Measurements from ENCODE around the gene MUC22. TPM values are rescaled to one million over a fixed set of nuclear protein-coding genes. Genes with fewer than 3 reads are reported as not detected.
"Not testable (repeated sequence)": the region's sequence is repeated elsewhere in the genome, so short reads cannot be mapped to it uniquely, and the experiment has no call there.

MUC22 gene
- total RNA-seq, 3 donors from 2014 or later (not counting 1 experiment from before 2014, with no cell fraction given) = not detected

DNA sequence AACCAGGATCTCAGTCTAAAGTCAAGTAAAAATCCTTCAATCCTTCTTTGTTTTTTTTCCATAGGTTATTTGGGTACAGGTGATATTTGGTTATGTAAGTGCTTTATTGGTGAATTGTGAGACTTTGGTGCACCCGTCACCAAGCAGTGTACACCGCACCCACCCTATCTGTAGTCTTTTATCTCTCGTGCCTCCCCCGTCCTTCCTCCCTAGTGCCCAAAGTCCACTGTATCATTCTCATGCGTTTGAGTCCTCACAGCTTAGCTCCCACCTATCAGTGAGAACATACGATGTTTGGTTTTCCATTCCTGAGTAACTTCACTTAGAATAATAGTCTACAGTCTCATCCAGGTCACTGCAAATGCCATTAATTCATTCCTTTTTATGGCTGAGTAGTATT, 879 bp downstream of the MUC22 start:
- no peak for ATAC-seq
- intact Hi-C loops (cut with micrococcal nuclease) = no loop called here
- Histone ChIP-seq H3K4me1 (ENCODE audit: control insufficient read depth, insufficient read depth, low read length) (no peaks in the 10 kb centered on the region), H3K36me3 (ENCODE audit: control insufficient read depth, insufficient read depth, low read length) (no peaks in the 10 kb centered on the region), H3K4me3 (ENCODE audit: low read length) (no peak overlapping the region), H3K27ac (ENCODE audit: low read length) (no peak overlapping the region), H3K27me3 (ENCODE audit: control insufficient read depth, insufficient read depth, low read length) (peaks cover 4% of the 10 kb centered on the region), H3K9me3 (ENCODE audit: control insufficient read depth, insufficient read depth, low read length) (no peaks in the 10 kb centered on the region)
- TF ChIP-seq, protein P1, sequence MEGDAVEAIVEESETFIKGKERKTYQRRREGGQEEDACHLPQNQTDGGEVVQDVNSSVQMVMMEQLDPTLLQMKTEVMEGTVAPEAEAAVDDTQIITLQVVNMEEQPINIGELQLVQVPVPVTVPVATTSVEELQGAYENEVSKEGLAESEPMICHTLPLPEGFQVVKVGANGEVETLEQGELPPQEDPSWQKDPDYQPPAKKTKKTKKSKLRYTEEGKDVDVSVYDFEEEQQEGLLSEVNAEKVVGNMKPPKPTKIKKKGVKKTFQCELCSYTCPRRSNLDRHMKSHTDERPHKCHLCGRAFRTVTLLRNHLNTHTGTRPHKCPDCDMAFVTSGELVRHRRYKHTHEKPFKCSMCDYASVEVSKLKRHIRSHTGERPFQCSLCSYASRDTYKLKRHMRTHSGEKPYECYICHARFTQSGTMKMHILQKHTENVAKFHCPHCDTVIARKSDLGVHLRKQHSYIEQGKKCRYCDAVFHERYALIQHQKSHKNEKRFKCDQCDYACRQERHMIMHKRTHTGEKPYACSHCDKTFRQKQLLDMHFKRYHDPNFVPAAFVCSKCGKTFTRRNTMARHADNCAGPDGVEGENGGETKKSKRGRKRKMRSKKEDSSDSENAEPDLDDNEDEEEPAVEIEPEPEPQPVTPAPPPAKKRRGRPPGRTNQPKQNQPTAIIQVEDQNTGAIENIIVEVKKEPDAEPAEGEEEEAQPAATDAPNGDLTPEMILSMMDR (IDR thresholded peaks at IDR 0.05) = no peak
- DNase-seq = no peak
- peaks cover 37 to 58% of the 10 kb centered on the region in 2 donors for H3K27me3 Mint-ChIP-seq (ENCODE audit: low read depth in 2 of 2)
- no peak overlapping the region for H3K27ac Mint-ChIP-seq
- no peak overlapping the region for H3K4me3 Mint-ChIP-seq
- H3K9me3 Mint-ChIP-seq = no peaks in the 10 kb centered on the region
- WGBS (ENCODE audit: insufficient coverage) = 76% methylated on average over 6 of the region's 6 CpGs
- no peaks in the 10 kb centered on the region for H3K4me1 Mint-ChIP-seq
- H3K36me3 Mint-ChIP-seq = no peaks in the 10 kb centered on the region

DNA sequence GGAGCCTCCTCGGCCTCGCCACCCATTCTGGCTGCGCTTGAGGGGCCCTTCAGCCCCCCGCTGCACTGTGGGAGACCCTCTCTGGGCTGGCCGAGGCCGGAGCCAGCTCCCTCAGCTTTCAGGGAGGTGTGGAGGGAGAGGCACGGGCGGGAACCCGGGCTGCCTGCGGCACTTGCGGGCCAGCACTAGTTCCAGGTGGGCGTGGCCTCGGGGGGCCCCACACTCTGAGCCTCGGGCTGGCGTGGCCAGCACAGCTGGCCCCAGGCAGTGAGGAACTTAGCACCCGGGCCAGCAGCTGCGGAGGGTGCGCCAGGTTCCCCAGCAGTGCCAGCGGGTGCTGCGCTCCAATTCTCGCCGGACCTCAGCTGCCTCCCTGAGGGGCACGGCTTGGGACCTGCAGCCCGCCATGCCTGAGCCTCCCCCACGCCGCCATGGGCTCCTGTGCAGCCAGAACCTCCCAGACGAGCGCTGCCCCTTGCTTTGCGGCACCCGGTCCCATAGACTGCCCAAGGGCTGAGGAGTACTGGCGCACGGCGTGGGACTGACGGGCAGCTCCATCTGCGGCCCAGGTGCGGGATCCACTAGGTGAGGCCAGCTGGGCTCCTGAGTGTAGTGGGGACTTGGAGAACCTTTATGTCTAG, 6.5 kb downstream of the MUC22 start:
- Mint-ChIP-seq H3K27me3 (ENCODE audit: low read depth in 2 of 2) (peaks cover 29 to 54% of the 10 kb centered on the region in 2 donors), H3K4me3 (no peak overlapping the region), H3K4me1 (no peaks in the 10 kb centered on the region), H3K9me3 (no peaks in the 10 kb centered on the region), H3K36me3 (no peaks in the 10 kb centered on the region), H3K27ac (no peak overlapping the region)
- WGBS (ENCODE audit: insufficient coverage) = 93% methylated on average over 36 of the region's 36 CpGs
- no peaks in the 10 kb centered on the region for H3K36me3 ChIP-seq (ENCODE audit: control insufficient read depth, insufficient read depth, low read length)
- ATAC-seq (no peak), DNase-seq (no peak)
- no peaks in the 10 kb centered on the region for H3K9me3 ChIP-seq (ENCODE audit: control insufficient read depth, insufficient read depth, low read length)
- H3K4me1 ChIP-seq (ENCODE audit: control insufficient read depth, insufficient read depth, low read length) = no peaks in the 10 kb centered on the region
- H3K27ac ChIP-seq (ENCODE audit: low read length) = no peak overlapping the region
- TF ChIP-seq, protein P1 (IDR thresholded peaks at IDR 0.05) = no peak
- H3K4me3 ChIP-seq (ENCODE audit: low read length) = no peak overlapping the region
- H3K27me3 ChIP-seq (ENCODE audit: control insufficient read depth, insufficient read depth, low read length) = peaks cover 4% of the 10 kb centered on the region
- intact Hi-C loops (cut with micrococcal nuclease) = no loop called here

DNA sequence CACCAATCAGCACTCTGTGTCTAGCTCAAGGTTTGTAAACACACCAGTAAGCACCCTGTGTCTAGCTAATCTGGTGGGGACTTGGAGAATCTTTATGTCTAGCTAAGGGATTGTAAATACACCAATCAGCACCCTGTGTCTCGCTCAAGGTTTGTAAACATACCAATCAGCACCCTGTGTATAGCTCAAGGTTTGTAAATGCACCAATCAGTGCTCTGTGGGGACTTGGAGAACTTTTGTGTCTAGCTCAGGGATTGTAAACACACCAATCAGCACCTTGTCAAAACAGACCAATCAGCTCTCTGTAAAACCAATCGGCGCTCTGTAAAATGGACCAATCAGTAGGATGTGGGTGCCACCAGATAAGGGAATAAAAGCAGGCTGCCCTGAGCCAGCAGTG, 7.2 kb downstream of the MUC22 start:
- DNase-seq; H3K36me3 ChIP-seq (ENCODE audit: control insufficient read depth, insufficient read depth, low read length); H3K4me3 ChIP-seq (ENCODE audit: low read length); H3K9me3 Mint-ChIP-seq; H3K36me3 Mint-ChIP-seq; H3K9me3 ChIP-seq (ENCODE audit: control insufficient read depth, insufficient read depth, low read length); intact Hi-C loops (cut with micrococcal nuclease); H3K27ac ChIP-seq (ENCODE audit: low read length); H3K4me1 ChIP-seq (ENCODE audit: control insufficient read depth, insufficient read depth, low read length); ATAC-seq; H3K4me1 Mint-ChIP-seq; H3K27ac Mint-ChIP-seq; H3K4me3 Mint-ChIP-seq; H3K27me3 ChIP-seq (ENCODE audit: control insufficient read depth, insufficient read depth, low read length): not testable (repeated sequence)
- WGBS (ENCODE audit: insufficient coverage) = 100% methylated on average over 3 of the region's 3 CpGs
- peaks cover 25 to 58% of the 10 kb centered on the region in 2 donors for H3K27me3 Mint-ChIP-seq (ENCODE audit: low read depth in 2 of 2)

DNA sequence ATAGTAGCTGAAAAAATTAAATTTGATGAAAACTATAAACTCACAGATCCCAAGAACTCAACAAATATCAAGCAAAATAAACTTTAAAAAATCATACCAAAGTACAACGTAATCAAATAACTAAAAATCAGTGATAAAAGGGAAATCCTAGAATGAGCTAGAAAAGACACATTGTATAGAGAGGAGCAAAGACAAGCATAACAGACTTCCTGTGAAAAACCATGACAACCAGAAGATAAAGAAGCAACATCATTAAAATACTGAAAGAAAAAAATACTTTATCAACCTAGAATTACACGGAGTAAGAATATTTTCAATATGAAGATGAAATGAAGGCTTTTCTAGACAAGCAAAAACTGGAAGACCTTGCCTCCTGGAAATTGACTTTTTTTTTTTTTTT, 9.8 kb downstream of the MUC22 start:
- Histone ChIP-seq H3K4me1 (ENCODE audit: control insufficient read depth, insufficient read depth, low read length) (no peaks in the 10 kb centered on the region), H3K27me3 (ENCODE audit: control insufficient read depth, insufficient read depth, low read length) (peaks cover 2% of the 10 kb centered on the region), H3K4me3 (ENCODE audit: low read length) (no peak overlapping the region), H3K27ac (ENCODE audit: low read length) (no peak overlapping the region), H3K36me3 (ENCODE audit: control insufficient read depth, insufficient read depth, low read length) (no peaks in the 10 kb centered on the region), H3K9me3 (ENCODE audit: control insufficient read depth, insufficient read depth, low read length) (no peaks in the 10 kb centered on the region)
- no peak overlapping the region for H3K4me3 Mint-ChIP-seq
- H3K4me1 Mint-ChIP-seq = no peaks in the 10 kb centered on the region
- ATAC-seq = no peak
- WGBS (ENCODE audit: insufficient coverage) = no CpG with 5 or more reads among the region's 2 CpGs
- no peaks in the 10 kb centered on the region for H3K36me3 Mint-ChIP-seq
- H3K27ac Mint-ChIP-seq = no peak overlapping the region
- no peak for DNase-seq
- TF ChIP-seq, protein P1 (IDR thresholded peaks at IDR 0.05) = no peak
- intact Hi-C loops (cut with micrococcal nuclease) = no loop called here
- peaks cover 10 to 50% of the 10 kb centered on the region in 2 donors for H3K27me3 Mint-ChIP-seq (ENCODE audit: low read depth in 2 of 2)
- no peaks in the 10 kb centered on the region for H3K9me3 Mint-ChIP-seq

DNA sequence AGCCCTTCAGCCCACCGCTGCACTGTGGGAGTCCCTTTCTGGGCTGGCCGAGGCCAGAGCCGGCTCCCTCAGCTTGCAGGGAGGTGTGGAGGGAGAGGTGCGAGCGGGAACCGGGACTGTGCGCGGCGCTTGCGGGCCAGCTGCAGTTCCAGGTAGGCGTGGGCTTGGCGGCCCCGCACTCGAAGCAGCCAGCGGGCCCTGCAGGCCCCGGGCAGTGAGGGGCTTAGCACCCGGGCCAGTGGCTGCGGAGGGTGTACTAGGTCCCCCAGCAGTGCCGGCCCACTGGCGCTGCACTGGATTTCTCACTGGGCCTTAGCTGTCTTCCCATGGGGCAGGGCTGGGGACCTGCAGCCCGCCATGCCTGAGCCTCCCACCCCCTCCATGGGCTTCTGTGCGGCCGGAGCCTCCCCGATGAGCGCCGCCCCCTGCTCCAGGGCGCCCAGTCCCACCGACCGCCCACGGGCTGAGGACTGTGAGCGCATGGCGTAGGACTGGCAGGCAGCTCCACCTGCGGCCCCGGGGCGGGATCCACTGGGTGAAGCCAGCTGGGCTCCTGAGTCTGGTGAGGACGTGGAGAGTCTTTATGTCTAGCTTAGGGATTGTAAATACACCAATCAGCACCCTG, 10.5 kb downstream of the MUC22 start:
- DNase-seq; intact Hi-C loops (cut with micrococcal nuclease); H3K4me1 ChIP-seq (ENCODE audit: control insufficient read depth, insufficient read depth, low read length); H3K4me1 Mint-ChIP-seq; H3K4me3 Mint-ChIP-seq; ATAC-seq; H3K4me3 ChIP-seq (ENCODE audit: low read length); H3K27me3 ChIP-seq (ENCODE audit: control insufficient read depth, insufficient read depth, low read length); H3K36me3 Mint-ChIP-seq; H3K9me3 Mint-ChIP-seq; H3K36me3 ChIP-seq (ENCODE audit: control insufficient read depth, insufficient read depth, low read length); H3K27ac ChIP-seq (ENCODE audit: low read length); H3K9me3 ChIP-seq (ENCODE audit: control insufficient read depth, insufficient read depth, low read length); H3K27ac Mint-ChIP-seq: not testable (repeated sequence)
- H3K27me3 Mint-ChIP-seq (ENCODE audit: low read depth in 2 of 2) = peaks cover 10 to 46% of the 10 kb centered on the region in 2 donors
- WGBS (ENCODE audit: insufficient coverage) = 87% methylated on average over 36 of the region's 36 CpGs

Measured in natural killer cell (primary cell).